Mesodermal cell (in vitro differentiated cells): Measurements from ENCODE around the gene ACACA.

Experiments used
- H3K27ac ChIP-seq: 2 replicates; pipeline ENCODE4 v1.7.0; 2013; ENCODE audit warnings: mild to moderate bottlenecking, low read depth, low read length, moderate library complexity; ENCODE audit not compliant: severe bottlenecking
- H3K36me3 ChIP-seq: 2 replicates; pipeline ENCODE4 v1.7.1; 2013; ENCODE audit warnings: mild to moderate bottlenecking, low read length, moderate library complexity; ENCODE audit not compliant: control insufficient read depth, insufficient read depth
- H3K4me1 ChIP-seq: one replicate; pipeline ENCODE4 v1.7.1; 2013; ENCODE audit warnings: mild to moderate bottlenecking, low read length; ENCODE audit not compliant: insufficient read depth, control insufficient read depth, poor library complexity, severe bottlenecking
- H3K4me3 ChIP-seq: 2 replicates; pipeline ENCODE4 v1.7.0; 2013; ENCODE audit warnings: low read length, control low read depth, mild to moderate bottlenecking; ENCODE audit not compliant: insufficient read depth, poor library complexity, severe bottlenecking; ENCODE audit errors: extremely low read depth
- H3K9me3 ChIP-seq: 2 replicates; pipeline ENCODE4 v1.7.1; 2013; ENCODE audit warnings: mild to moderate bottlenecking, low read length, moderate library complexity; ENCODE audit not compliant: control insufficient read depth
- WGBS, 2 experiments: methylation state at CpG; one replicate each; pipeline ENCODE4 v1.1.5; 2013; ENCODE audit warnings: missing lambda C conversion rate in 2 of 2; ENCODE audit not compliant: insufficient coverage in 2 of 2; 5-methylcytosine and 5-hydroxymethylcytosine counted together

ACACA gene

DNA sequence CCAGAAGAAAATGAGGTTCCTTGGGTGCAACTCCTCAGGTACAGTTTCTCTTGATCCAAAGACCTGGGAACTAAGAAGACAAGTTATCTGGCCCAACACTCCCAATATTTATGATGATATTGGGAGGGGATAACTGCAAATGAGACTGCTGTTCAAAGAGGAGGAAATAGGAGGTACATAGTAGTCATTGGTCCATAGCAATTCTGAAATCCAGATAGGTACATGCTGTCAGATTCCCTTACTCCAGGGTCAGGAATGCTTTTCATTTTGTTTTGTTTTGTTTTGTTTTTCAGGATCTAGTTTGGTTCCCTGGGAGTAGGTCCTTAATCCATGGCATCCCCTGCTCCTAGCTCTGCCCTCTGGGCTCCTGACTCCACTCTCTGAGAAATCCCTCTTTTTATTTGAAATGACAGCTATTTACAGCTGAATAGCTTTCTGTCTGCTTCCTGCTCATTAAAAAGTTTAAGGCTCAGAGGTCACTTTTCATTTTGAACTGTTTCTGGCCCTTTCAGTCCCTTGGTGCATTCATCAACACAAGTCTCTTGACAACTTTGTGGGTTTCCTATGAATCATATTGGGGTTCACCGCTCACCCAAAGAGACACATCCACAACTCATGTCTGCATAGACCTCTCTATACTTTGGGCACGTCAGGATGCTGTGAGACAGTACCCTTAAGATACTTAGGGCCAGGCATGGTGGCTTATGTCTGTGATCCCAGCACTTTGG, 141.0 kb downstream of the ACACA start:
- WGBS, 2 experiments = 78 to 100% methylated on average over 1 to 2 of the region's 2 CpGs
- H3K27ac ChIP-seq = no peak overlapping the region
- H3K36me3 ChIP-seq = peaks cover 89% of the 10 kb centered on the region
- H3K4me1 ChIP-seq = no peaks in the 10 kb centered on the region
- no peak overlapping the region for H3K4me3 ChIP-seq
- H3K9me3 ChIP-seq = peaks cover 5% of the 10 kb centered on the region

DNA sequence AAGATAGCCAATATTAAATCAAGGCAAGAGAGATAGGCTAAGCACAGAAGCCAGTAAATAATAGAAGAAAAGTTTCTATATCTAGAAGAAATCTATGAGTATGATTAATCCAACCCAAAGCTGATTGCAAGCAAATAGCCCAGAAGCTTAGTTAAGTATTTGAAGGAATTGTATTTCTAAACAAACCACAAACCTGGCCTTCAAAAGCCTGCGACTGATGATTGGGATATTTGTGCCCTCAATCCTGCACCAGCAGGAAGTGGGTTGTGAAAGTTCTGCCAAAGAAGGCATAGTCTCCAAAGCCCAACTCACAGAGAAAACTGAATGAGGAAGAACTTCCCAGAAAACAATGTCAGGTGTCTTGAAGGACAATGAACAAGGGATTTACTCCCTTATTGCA, 145.3 kb downstream of the ACACA start:
- no peaks in the 10 kb centered on the region for H3K9me3 ChIP-seq
- 100% methylated on average over 1 of the region's 1 CpG; no CpG with 5 or more reads in 1 of the 2 experiments for WGBS, 2 experiments
- H3K36me3 ChIP-seq = peaks cover 80% of the 10 kb centered on the region
- H3K4me3 ChIP-seq = no peak overlapping the region
- no peak overlapping the region for H3K27ac ChIP-seq
- no peaks in the 10 kb centered on the region for H3K4me1 ChIP-seq

DNA sequence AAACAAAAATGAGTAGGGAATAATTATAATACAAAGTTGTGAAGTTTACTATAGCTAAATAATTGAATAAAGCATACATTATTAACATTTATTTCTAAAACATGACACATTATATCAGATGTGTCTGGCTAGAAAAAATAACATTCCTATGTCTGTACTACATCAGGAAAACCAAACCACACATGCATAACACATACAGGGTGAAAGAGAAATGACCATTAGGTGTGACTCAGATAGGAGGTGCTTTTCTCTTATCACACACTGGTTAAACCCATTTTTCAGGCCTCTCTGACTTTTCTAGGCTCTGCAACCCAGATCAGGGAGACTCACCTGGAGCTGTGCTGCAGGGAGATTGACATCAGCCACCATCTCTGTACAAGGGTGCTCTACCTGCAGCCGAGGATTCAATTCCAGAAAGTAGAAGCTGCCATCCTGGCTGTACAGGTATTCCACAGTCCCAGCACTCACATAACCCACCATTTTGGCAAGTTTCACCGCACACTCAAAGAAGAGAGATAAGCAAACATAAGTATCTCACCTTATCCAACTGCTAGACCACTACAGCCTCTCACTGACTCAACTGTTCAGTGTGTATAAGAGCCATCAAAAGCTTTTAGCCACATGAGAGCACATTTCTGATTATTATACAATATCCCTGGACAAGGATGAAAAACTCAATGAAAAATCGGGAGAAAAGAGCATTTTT, 147.5 kb downstream of the ACACA start:
- no peak overlapping the region for H3K4me3 ChIP-seq
- H3K9me3 ChIP-seq = no peaks in the 10 kb centered on the region
- H3K27ac ChIP-seq = no peak overlapping the region
- H3K4me1 ChIP-seq = no peaks in the 10 kb centered on the region
- WGBS, 2 experiments = 97 to 100% methylated on average over 1 to 3 of the region's 3 CpGs
- peaks cover 79% of the 10 kb centered on the region for H3K36me3 ChIP-seq

DNA sequence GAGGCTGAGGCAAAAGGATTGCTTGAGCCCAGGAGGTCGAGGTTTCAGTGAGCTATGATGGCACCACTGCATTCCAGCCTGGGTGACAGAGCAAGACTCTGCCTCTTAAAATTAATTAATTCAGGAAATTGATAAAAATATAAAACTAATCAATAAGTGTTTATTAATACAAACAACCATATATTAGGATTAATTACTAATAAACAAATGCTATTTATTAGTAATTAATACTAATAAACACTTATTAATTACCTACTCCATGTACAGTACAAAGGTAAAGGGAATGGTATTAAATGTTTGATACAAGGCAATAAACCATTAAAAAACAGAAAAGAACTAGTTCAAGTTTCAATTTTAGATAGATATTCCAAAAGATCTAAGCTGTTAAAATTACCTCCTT, 150.0 kb downstream of the ACACA start:
- Histone ChIP-seq H3K4me1 (no peaks in the 10 kb centered on the region), H3K36me3 (peaks cover 80% of the 10 kb centered on the region), H3K27ac (no peak overlapping the region), H3K9me3 (no peaks in the 10 kb centered on the region), H3K4me3 (no peak overlapping the region)
- 100% methylated on average over 1 of the region's 1 CpG; no CpG with 5 or more reads in 1 of the 2 experiments for WGBS, 2 experiments

DNA sequence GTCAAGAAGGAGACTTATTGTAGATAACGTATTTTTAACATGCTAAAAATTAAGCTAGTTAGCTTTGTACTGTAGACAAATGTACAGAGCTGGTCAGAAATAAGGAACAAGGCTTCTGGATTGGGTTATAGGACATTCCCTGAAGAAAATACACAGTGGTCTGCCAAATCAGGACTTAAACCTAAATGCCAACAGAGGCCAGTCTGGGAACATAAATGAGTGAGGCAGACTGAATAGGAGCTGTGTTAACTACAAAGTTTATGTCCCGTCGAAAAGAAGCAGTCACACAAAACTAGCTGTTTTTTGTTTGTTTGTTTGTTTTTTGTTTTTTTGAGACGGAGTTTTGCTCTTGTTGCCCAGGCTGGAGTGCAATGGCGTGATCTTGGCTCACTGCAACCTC, 151.2 kb downstream of the ACACA start:
- WGBS, 2 experiments = 91 to 95% methylated on average over 3 to 5 of the region's 5 CpGs
- Histone ChIP-seq H3K4me3 (no peak overlapping the region), H3K36me3 (peaks cover 83% of the 10 kb centered on the region), H3K27ac (no peak overlapping the region), H3K9me3 (no peaks in the 10 kb centered on the region), H3K4me1 (no peaks in the 10 kb centered on the region)

DNA sequence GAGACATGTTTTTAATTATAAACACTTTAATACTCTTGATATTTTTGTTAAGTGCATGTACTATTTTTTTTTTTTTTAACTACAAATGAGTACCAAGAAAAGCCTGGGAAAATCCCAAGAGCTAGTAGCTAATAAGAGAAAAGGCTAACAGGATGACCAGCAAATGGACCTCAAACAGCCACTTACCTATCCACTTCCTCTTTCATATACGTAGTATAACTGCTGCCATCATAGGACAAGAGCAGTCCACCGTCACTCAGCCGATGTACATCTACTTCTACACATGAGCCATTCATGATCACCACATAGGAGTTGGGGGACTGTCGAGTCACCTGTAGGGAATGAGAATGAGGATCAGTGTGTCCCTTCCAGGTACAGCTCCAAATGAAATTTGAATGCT, 158.8 kb downstream of the ACACA start:
- 100% methylated on average over 1 of the region's 4 CpGs; no CpG with 5 or more reads in 1 of the 2 experiments for WGBS, 2 experiments
- H3K27ac ChIP-seq = no peak overlapping the region
- H3K9me3 ChIP-seq = no peaks in the 10 kb centered on the region
- H3K36me3 ChIP-seq = peaks cover 100% of the 10 kb centered on the region
- no peak overlapping the region for H3K4me3 ChIP-seq
- H3K4me1 ChIP-seq = no peaks in the 10 kb centered on the region

DNA sequence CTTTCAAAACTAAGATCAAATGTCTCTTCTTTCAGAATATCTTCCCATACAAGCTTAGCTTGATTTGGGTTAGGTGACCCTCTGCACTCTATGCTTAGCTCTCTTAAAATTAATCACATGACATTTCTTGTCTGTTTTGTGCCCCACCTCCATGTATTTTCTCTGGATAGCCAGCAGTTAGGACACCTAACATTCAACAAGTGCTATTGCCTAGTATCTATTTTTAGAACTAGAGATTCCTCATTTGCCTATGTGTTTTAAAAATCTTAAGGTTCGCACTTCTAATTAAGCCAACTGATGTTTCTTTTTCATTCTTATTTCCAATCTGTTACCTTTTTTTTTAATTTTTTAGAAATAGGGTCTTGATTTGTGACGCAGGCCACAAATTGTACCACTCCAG, 160.6 kb downstream of the ACACA start:
- WGBS, 2 experiments = 100% methylated on average over 1 of the region's 2 CpGs; no CpG with 5 or more reads in 1 of the 2 experiments
- Histone ChIP-seq H3K27ac (no peak overlapping the region), H3K4me1 (no peaks in the 10 kb centered on the region), H3K9me3 (no peaks in the 10 kb centered on the region), H3K4me3 (no peak overlapping the region), H3K36me3 (peaks cover 99% of the 10 kb centered on the region)

DNA sequence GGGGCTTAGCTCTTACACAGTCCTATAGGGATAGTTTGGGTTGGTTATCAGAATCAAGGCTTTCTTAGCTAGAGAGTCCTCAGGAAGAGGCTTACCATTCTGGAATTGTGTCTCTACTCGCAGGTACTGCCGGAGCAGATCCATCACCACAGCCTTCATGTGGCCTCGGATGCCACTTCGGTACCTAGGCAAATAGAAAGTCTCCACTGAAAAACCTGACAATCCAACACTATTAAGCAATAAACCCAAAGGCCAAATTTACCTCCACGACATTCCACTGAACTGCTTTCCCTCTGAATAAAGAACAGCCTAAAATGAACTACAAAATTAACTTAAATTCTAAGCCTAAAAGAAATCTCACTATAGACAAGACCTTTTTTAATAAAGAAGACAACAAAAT, 166.3 kb downstream of the ACACA start:
- WGBS, 2 experiments = 84 to 95% methylated on average over 5 of the region's 5 CpGs
- Histone ChIP-seq H3K9me3 (no peaks in the 10 kb centered on the region), H3K4me3 (no peak overlapping the region), H3K27ac (no peak overlapping the region), H3K36me3 (peaks cover 79% of the 10 kb centered on the region), H3K4me1 (no peaks in the 10 kb centered on the region)

DNA sequence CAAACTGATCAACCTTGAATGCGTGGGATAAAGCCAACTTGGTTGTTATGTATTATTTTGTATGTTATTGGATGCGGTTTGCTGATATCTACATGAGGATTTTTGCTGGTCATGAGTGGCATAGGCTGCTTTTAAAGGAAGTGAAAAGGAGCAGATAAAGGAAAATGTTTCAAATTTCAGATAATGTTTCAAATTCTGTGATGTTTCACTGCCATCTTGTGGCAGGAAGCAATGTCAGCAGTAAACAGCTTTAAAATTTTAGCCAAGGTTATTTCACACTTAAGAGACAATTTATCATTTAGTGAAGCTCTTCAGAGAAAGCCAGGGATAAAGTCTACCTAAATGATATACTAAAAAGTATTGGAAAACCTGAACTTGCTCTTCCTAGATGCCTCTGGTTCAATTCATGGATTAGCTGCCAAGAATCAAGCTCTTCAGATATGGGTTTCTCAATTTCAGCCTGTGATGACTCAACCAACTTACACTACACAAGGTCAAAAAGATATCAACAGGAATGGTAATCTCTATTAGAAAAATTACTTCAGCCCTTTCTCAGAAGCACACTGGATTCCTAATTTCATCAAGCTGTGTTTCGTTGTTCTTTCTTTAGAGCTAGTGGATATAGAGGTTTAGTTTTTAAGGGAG, 166.8 kb downstream of the ACACA start:
- Histone ChIP-seq H3K9me3 (no peaks in the 10 kb centered on the region), H3K4me1 (no peaks in the 10 kb centered on the region), H3K36me3 (peaks cover 79% of the 10 kb centered on the region), H3K27ac (no peak overlapping the region), H3K4me3 (no peak overlapping the region)
- WGBS, 2 experiments = 89 to 100% methylated on average over 3 of the region's 3 CpGs

DNA sequence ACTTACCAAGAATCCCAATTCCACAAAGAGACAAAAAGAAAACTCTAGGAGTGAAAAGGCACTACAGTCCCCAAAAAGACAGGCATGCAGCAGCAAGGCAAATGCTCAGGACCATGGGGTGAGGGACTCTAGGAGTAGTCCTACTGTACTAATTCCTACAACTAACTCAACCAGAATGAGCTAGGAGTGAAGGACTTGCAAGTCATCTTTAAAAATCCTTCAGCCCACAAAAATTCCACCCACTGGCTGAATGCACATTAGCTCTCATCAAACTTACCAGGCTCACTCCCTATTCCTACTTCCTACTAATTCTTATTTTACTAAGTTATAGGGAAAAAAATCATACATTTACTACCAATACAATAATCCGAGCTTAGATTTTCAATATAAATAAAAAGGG, 172.5 kb downstream of the ACACA start:
- WGBS, 2 experiments = no CpG with 5 or more reads among the region's 1 CpG
- H3K4me3 ChIP-seq = no peak overlapping the region
- no peaks in the 10 kb centered on the region for H3K9me3 ChIP-seq
- no peak overlapping the region for H3K27ac ChIP-seq
- H3K36me3 ChIP-seq = peaks cover 86% of the 10 kb centered on the region
- H3K4me1 ChIP-seq = no peaks in the 10 kb centered on the region
